Colonic mucosa (tissue), 4 donors: ENCODE data around the gene GATC. TPM values are rescaled to one million over a fixed set of nuclear protein-coding genes. Genes with fewer than 3 reads are reported as not detected.

Experiments
- DNase-seq: peaks from one replicate; pipeline ENCODE4 v3.0.0-alpha.2; 2020
- H3K27ac ChIP-seq: fragments of 200-600 bp; one replicate; pipeline ENCODE4 v1.8.0; 2021
- H3K27me3 ChIP-seq: fragments of 200-600 bp; one replicate; pipeline ENCODE4 v1.8.0; 2021
- H3K36me3 ChIP-seq: fragments of 200-600 bp; one replicate; pipeline ENCODE4 v1.8.0; 2021
- H3K4me1 ChIP-seq: fragments of 200-600 bp; one replicate; pipeline ENCODE4 v1.8.0; 2021; ENCODE audit warnings: mild to moderate bottlenecking
- H3K4me3 ChIP-seq: fragments of 200-600 bp; one replicate; pipeline ENCODE4 v1.8.0; 2021
- H3K9ac ChIP-seq, 2 donors: one replicate each; pipeline ENCODE4 v1.7.0; 2013; ENCODE audit warnings: control low read depth in 2 of 2, low read depth in 2 of 2, low read length in 2 of 2
- H3K9me3 ChIP-seq: fragments of 200-600 bp; one replicate; pipeline ENCODE4 v1.8.0; 2021
- intact Hi-C: fragments of 100-400 bp; cut with DNase I; formaldehyde crosslinking; loops from one replicate; pipeline ENCODE4 v1.14.1; 2022
- total RNA-seq, 2 donors: library from RNA; stranded (reverse); fragmentation: NEBNext Ultra II Directional in 1 of 2; extraction: Animal tissue kit (Norgen Biotek cat#: 25700) in 1 of 2; gene quantifications; one replicate each; pipeline ENCODE4 v1.2.1, GENCODE V29; 2021
- TF ChIP-seq, protein P1 (sequence below): fragments of 200-600 bp; IDR thresholded peaks from one replicate; pipeline ENCODE4 v1.8.0; 2022; ENCODE audit warnings: antibody characterized with exemption, mild to moderate bottlenecking
- donor health status: healthy.
- donor health status: DM: no; HTN: no; CAD: no.
- donor health status: DM: no; HTN: no; CAD: no.

GATC gene
- total RNA-seq, 2 donors from 2014 or later = 34.1 to 43.3 TPM

DNA sequence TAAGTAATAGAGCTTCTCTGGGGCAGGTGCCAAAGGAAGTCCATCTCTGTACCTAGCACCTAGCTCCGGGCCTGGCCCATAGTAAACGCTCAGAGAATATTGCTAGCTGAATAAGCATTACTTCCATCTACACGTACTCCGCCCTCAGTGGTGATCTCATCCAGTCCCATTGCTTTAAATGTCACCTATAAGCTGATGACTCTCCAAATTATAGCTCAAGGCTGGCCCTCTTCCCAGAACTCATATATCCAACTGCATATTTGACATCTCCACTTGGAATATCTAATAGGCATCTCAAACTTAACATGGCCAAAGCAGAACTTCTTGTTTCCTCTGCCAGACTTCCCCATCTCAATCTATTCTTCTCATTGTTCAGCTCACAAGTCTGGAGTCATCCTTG lies 42.8 kb downstream of the GATC start:
- no peaks in the 10 kb centered on the region for H3K36me3 ChIP-seq
- no peak overlapping the region for H3K9ac ChIP-seq
- no peaks in the 10 kb centered on the region for H3K4me1 ChIP-seq
- DNase-seq = peak; percentile 48
- TF ChIP-seq, protein P1, sequence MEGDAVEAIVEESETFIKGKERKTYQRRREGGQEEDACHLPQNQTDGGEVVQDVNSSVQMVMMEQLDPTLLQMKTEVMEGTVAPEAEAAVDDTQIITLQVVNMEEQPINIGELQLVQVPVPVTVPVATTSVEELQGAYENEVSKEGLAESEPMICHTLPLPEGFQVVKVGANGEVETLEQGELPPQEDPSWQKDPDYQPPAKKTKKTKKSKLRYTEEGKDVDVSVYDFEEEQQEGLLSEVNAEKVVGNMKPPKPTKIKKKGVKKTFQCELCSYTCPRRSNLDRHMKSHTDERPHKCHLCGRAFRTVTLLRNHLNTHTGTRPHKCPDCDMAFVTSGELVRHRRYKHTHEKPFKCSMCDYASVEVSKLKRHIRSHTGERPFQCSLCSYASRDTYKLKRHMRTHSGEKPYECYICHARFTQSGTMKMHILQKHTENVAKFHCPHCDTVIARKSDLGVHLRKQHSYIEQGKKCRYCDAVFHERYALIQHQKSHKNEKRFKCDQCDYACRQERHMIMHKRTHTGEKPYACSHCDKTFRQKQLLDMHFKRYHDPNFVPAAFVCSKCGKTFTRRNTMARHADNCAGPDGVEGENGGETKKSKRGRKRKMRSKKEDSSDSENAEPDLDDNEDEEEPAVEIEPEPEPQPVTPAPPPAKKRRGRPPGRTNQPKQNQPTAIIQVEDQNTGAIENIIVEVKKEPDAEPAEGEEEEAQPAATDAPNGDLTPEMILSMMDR = no peak
- no peak overlapping the region for H3K27ac ChIP-seq
- intact Hi-C loops = no loop called here
- no peak overlapping the region for H3K4me3 ChIP-seq
- no peaks in the 10 kb centered on the region for H3K27me3 ChIP-seq
- no peaks in the 10 kb centered on the region for H3K9me3 ChIP-seq

DNA sequence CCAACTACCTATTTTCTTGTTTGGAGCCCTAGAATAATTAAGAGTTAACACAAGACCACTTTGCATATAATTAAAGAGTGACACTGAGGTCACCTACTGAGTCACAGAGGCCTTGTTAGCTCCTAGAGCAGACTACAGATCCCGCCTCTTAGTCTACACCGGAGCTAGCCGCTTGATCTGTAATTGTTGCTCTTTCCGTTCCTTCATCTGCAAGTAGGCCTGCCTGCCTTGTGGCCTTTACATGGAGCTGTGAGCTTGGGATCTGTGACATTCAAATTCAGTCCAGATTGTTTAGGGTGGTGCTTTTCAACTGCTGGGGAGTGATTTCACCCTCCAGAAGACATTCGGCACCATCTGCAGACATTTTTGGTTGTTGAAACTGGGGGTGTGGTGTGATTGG lies 44.1 kb downstream of the GATC start:
- Histone ChIP-seq H3K27me3 (no peaks in the 10 kb centered on the region), H3K9me3 (no peaks in the 10 kb centered on the region), H3K27ac (no peak overlapping the region), H3K4me1 (no peaks in the 10 kb centered on the region), H3K4me3 (no peak overlapping the region), H3K36me3 (no peaks in the 10 kb centered on the region), H3K9ac (no peak overlapping the region)
- TF ChIP-seq, protein P1 = no peak
- intact Hi-C loops = no loop called here
- DNase-seq = no peak

DNA sequence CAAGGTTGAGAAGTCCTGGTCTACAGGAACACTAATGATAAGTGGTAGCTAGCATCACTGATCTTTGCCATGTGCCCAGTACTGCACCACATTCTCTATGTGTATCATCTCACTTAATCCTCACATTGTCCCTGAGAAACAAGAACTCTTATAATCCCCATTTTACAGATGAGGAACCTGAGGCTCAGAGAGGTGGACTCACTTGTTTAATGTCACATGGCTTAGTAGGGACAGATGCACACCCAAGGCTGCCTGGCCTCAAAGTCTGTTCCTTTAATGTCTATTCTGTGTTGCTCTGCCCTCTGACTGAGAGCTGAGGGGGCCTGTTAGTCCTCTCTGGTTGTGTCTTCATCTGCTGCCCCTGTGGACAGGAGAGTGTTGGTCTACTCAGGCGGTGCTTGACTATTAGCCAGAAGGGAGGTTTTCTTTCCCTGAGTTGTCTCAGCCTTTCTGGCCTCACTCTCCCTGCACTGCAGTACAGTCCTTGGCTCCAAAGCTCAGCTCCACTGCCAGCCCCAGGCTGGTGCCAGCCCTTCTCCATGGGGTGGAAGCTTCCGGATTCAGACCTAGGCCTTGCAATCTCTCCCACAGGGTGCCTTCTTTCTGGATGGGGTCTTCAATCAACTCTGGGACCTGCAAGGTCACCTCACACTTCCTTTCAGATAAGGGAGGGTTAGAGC lies 44.7 kb downstream of the GATC start:
- no peaks in the 10 kb centered on the region for H3K27me3 ChIP-seq
- intact Hi-C loops = no loop called here

DNA sequence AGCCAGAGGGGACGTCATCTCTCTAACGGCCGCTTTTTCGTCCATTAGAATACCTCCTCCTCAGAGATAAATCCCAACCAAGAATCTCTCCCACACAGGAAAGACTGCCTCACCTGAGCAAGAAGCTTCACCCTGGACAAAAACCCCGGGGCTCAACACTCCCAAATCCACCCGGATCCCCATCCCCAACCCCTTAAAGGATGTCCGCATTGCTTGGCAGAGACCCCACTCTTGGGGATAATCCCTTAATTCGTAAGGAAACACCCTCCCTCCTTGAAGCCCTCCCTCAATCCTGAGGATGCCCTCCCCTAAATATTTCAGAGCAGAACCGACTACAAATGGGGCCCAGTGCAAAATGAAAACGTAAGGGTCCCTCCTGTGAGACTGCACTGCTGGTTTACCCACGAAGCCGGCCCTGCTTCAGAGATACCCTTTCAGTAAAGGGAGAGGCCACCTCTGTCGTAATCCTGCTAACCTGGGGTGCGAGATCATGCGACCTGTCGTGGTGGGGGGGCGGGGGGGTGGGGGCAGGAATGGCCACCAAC lies 49.0 kb downstream of the GATC start:
- no peaks in the 10 kb centered on the region for H3K27me3 ChIP-seq
- TF ChIP-seq, protein P1 = no peak
- no peak for DNase-seq
- peak overlapping the region; percentile 89 for H3K27ac ChIP-seq
- H3K4me3 ChIP-seq = peak overlapping the region; percentile 94
- no peaks in the 10 kb centered on the region for H3K4me1 ChIP-seq
- H3K9ac ChIP-seq = peak overlapping the region in 1 of 2 donors; percentile 35
- intact Hi-C loops = no loop called here
- H3K36me3 ChIP-seq = no peaks in the 10 kb centered on the region
- no peaks in the 10 kb centered on the region for H3K9me3 ChIP-seq

More for the DNA sequence above, 44.7 kb downstream of the GATC start:
- Histone ChIP-seq H3K4me3 (no peak overlapping the region), H3K36me3 (no peaks in the 10 kb centered on the region), H3K27ac (no peak overlapping the region), H3K4me1 (no peaks in the 10 kb centered on the region), H3K9me3 (no peaks in the 10 kb centered on the region), H3K9ac (no peak overlapping the region)
- DNase-seq = no peak
- TF ChIP-seq, protein P1 = no peak

DNA sequence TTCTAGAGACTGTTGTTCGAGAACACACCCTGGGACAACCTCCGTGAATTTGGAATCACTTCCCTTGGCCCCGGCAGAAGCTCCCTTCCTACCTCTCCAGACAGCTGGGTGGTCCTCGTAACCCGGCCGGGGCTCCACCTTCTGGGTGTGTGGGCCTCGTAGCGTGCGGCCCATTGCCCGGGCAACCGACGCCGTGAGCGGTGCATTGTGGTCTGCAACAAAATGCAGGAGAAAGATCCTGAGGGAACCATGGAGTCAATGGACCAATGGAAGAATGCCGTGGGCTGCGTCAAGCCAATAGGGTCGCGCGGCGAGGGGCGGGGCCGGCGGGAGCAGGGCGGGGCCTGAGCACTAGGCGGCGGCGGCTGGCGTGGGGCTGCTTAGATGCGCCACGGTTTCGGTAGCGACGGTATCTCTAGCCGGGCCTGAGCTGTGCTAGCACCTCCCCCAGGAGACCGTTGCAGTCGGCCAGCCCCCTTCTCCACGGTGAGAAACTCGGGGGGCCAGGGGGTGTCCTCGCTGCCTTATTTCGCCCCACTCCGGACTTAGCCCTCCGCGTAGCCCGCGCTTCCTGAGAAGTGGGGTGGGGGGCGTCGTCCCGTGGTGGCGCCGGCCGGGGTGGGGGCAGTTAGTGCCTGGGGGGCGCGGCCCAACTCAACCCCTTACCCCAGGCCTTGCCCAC lies 49.6 kb downstream of the GATC start, which contains the start of gene DYNLL1:
Gene DYNLL1, plus strand, starts transcription at position 383 of the 682 bp plus-strand sequence. CDS start 309 bp downstream, outside the sequence.
- H3K4me1 ChIP-seq = no peaks in the 10 kb centered on the region
- H3K27me3 ChIP-seq = no peaks in the 10 kb centered on the region
- peak within 1 kb of the TSS; percentile 94 for H3K4me3 ChIP-seq
- peak within 1 kb of the TSS; percentile 84 to 86 for H3K9ac ChIP-seq
- intact Hi-C loops = no loop called here
- H3K36me3 ChIP-seq = no peaks in the 10 kb centered on the region
- TF ChIP-seq, protein P1 = no peak
- peak within 1 kb of the TSS; percentile 89 for H3K27ac ChIP-seq
- DNase-seq = peak; percentile 98
- no peaks in the 10 kb centered on the region for H3K9me3 ChIP-seq
